GM10847 (cell line): ENCODE measurements around the gene TBCB.

Experiments used
- POLR2A ChIP-seq: IDR thresholded peaks from 2 replicates; pipeline ENCODE4 v1.6.1; 2011; ENCODE audit not compliant: insufficient read length; ENCODE audit errors: extremely low read depth

Gene TBCB

GRCh38 chr19:36115453-36116343, at the start of gene TBCB:
Gene TBCB (plus strand): TSS chr19:36115468. CDS start chr19:36115561, 93 bp downstream.
- TF ChIP-seq POLR2A: peak; percentile 78

- no peak for TF ChIP-seq POLR2A
Measured at GRCh38 chr19:36067681-36068080, 47.6 kb upstream of the TBCB start.

- TF ChIP-seq POLR2A: no peak
Measured at GRCh38 chr19:36072081-36072480, 43.2 kb upstream of the TBCB start.

- TF ChIP-seq POLR2A: no peak
Measured at GRCh38 chr19:36073121-36073876, 42.0 kb upstream of the TBCB start.

GRCh38 chr19:36079389-36079945, 35.8 kb upstream of the TBCB start:
- no peak for TF ChIP-seq POLR2A

- TF ChIP-seq POLR2A: no peak
Measured at GRCh38 chr19:36081385-36081784, 33.9 kb upstream of the TBCB start.

GRCh38 chr19:36081894-36082293, 33.4 kb upstream of the TBCB start:
- TF ChIP-seq POLR2A: no peak

- TF ChIP-seq POLR2A: no peak
Measured at GRCh38 chr19:36082916-36083315, 32.4 kb upstream of the TBCB start.

GRCh38 chr19:36084231-36085009, 30.8 kb upstream of the TBCB start:
- no peak for TF ChIP-seq POLR2A

- TF ChIP-seq POLR2A: no peak
Measured at GRCh38 chr19:36086326-36086725, 28.9 kb upstream of the TBCB start.

- TF ChIP-seq POLR2A: no peak
Measured at GRCh38 chr19:36089847-36090246, 25.4 kb upstream of the TBCB start.

- TF ChIP-seq POLR2A: no peak
Measured at GRCh38 chr19:36090910-36091695, 24.2 kb upstream of the TBCB start.

GRCh38 chr19:36092566-36092965, 22.7 kb upstream of the TBCB start:
- no peak for TF ChIP-seq POLR2A

- no peak for TF ChIP-seq POLR2A
Measured at GRCh38 chr19:36093146-36093662, 22.1 kb upstream of the TBCB start.

- TF ChIP-seq POLR2A: no peak
Measured at GRCh38 chr19:36093687-36094086, 21.6 kb upstream of the TBCB start.

GRCh38 chr19:36097036-36097435, 18.2 kb upstream of the TBCB start:
- no peak for TF ChIP-seq POLR2A
